HK-2 (cell line): ENCODE results near the gene ARFGAP1.

Experiments used
- DNase-seq: peaks from one replicate; pipeline ENCODE4 v3.0.0-alpha.2; 2018; ENCODE audit not compliant: unreplicated experiment

The ARFGAP1 gene

GRCh38 chr20:63277466-63278272, 5.1 kb downstream of the ARFGAP1 start:
- DNase-seq, result no peak

DNA sequence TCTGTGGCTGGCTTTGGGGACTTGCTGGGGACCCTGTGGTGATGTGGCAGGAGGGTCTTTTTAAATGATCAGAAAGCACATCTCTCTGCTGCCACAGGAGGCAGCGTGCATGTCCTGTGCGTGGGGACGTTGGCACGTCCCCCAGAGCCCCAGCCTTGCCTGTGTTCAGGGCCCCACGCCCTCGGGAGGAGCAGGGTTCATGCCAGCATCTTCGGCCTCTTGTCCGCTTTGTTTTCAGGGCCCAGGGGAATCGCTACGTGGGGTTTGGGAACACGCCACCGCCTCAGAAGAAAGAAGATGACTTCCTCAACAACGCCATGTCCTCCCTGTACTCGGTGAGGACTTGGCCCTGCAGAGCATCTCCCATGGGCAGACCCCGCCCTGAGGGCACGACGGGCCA, 6.0 kb downstream of the ARFGAP1 start:
- no peak for DNase-seq

- no peak for DNase-seq
Observed at GRCh38 chr20:63279931-63280330, 7.3 kb downstream of the ARFGAP1 start.

GRCh38 chr20:63280371-63280770, 7.8 kb downstream of the ARFGAP1 start:
- DNase-seq, result no peak

GRCh38 chr20:63280929-63281545, 8.4 kb downstream of the ARFGAP1 start:
- no peak for DNase-seq

GRCh38 chr20:63281742-63282665, 9.4 kb downstream of the ARFGAP1 start:
- no peak for DNase-seq

DNA sequence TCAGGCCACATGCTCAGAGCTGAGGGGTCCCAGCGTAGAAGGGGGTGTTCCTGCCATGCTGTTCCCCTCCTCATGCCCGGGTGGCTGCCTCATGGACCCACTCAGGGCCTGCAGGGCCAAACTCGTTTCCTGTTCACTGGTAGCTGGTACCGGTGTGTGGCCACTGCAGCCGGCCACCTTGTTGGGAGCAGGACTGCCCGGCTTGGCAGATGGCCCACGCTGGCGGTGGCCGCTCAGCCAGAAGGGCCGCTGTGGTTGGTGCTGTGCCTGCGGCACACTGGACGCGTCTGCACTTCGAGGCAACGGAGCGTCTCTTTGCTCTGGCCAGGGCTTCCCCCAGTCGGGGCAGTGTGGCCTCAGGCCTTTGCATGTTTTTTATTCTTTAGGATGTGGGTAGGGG, 10.3 kb downstream of the ARFGAP1 start:
- DNase-seq, result no peak

DNA sequence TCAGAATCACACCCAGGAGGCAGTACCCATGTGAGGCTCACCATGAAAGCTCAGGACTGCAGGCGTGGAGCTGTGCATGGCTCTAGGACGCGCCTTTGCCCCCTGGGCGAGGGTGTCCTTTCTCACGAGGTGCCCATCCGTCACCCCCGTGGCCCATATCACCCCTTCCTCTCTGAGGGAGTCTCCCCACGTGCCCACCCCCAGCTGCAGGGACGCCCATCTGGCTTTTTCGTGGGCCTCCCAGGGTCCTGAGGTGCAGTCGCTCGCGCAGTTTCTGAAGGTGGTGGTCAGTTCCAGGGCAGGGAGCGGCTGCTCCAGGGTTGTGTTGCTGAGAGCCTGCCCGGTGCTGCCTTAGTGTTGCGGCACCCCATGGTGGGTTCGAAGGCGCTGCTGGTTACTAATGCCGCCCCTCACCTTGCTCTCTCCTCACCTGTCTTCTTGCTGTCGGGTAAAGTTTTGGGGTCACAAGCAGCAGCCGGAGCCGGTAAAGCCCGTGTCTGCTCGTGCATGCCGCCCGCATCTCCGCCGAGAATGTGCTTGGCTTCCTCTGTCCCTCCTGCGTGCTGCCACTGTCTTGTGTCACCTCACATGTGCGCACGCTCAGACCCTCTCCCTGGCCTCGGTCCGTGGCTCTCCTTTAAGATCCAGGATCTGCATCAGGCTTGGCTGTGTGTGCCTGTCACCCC, 10.9 kb downstream of the ARFGAP1 start:
- DNase-seq, result no peak

GRCh38 chr20:63284083-63284440, 11.4 kb downstream of the ARFGAP1 start:
- no peak for DNase-seq

- DNase-seq, result no peak
Observed at GRCh38 chr20:63284544-63284949, 11.9 kb downstream of the ARFGAP1 start.

- DNase-seq, result no peak
Observed at GRCh38 chr20:63284981-63285524, 12.4 kb downstream of the ARFGAP1 start.

DNA sequence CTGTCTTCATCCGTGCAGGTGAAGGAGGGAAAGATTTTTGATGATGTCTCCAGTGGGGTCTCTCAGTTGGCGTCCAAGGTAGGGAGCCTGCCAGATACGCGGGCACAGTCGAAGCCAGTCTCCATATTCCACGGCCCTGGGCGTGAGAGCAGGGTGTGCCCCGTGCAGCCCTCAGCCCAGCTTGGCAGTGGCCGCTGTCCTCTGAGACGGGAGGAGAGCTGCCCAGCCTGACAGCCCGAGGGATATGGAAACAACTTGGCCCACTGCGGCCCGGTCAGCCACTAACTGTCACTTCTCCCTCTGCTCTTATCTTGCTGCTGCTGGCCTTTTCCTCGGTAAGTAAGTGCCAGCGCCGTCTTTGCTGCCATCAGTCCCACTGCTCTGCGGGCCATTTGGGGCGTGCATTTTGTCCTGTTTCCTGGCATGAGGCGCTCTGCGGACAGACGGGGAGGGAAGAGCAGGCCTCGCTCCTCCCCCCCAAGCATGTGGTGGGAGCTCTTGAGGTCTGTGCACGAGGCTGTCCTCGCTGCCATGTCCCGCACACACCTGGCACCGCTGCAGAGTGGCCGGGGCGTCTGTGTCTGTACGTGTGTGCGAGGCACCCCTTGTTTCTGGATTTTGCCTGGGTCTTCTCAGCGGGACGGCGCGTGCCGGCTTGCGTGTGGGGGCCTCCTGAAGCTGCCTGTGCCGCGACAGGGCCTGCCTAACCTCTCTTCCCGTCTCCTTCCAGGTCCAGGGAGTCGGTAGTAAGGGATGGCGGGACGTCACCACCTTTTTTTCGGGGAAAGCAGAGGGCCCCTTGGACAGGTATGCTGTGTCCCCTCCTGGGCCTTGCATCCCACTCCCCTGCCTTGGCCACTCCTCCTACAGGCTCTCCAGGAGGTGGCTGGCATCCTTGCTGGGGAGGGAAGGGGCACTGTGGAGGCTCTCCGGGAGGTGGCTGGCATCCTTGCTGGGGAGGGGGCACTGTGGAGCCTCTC, 13.3 kb downstream of the ARFGAP1 start:
- DNase-seq, result no peak

DNA sequence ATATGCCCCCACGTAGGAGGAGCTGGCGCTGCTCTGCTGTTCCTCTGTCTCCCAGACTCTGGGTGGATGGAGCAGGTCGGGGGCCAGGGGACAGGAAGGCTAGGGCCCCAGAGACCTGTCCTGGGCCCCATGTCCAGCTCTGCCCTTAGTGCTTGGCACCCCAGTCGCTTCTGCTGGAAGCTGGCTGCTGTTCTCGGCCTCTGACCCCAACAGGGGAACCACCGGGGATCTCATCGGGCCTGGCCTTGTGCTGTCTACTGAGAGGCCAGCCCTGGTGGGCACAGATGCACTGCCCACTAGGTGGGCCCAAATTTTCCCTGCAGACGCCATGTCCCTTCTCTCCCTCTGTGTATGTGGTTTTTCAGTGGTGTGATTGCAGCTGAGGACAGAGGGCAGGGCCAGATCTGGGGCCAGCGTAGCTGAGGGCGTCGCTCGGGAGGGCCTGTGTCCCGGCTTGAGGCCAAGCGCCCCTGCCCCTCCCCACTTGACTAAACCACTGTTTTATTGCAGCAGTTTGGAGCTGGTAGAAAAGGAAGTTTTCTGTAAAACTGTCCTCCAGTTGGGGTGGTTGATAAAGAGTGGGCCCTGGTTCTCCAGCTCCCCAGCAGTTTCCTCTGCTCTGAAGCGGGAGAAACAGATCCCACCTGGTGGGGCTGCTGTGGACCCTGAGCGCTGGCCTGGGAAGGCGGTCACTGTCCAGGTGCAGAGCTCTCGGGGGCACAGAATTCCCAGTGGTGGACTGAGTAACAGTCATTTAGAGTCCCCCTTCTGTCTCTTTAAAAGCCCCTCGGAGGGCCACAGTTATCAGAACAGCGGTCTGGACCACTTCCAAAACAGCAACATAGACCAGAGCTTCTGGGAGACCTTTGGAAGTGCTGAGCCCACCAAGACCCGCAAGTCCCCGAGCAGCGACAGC, 14.4 kb downstream of the ARFGAP1 start:
- DNase-seq, result no peak

DNA sequence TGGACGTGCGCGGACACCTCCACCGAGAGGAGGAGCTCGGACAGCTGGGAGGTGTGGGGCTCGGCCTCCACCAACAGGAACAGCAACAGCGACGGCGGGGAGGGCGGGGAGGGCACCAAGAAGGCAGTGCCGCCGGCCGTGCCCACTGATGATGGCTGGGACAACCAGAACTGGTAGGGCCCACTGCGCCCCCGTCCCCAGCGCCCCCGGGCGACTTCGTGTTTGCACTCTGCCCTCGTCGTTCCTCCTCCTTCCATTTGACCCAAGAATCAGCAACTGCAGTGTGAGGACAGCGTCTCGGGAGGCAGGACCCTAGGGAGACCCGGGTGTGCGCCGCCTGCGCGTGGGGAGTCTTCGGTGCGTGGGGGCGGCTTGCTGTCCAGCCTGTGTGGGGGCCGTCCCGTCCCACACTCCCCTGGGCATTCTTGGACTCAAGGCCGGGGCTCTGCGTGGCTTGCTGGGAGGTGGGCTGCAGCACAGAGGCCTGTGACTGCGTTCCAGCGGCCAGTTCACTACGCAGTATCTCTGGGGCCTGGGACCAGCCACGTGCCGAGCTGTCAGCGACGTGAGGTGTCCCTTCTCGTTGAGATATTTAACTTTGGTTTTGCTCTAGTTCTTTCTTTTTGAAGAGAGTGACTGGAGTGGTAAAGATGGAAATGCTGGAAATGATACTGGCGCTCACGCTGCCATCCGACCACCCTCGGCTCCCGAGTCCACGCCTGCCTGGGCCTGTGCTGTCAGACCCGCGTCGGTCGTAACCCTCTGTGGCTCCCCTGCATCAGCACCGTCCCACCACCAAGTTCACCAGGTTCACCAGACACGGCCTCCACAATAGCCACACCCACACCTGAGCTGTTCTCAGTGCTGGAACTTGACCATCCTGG, 15.3 kb downstream of the ARFGAP1 start:
- no peak for DNase-seq

DNA sequence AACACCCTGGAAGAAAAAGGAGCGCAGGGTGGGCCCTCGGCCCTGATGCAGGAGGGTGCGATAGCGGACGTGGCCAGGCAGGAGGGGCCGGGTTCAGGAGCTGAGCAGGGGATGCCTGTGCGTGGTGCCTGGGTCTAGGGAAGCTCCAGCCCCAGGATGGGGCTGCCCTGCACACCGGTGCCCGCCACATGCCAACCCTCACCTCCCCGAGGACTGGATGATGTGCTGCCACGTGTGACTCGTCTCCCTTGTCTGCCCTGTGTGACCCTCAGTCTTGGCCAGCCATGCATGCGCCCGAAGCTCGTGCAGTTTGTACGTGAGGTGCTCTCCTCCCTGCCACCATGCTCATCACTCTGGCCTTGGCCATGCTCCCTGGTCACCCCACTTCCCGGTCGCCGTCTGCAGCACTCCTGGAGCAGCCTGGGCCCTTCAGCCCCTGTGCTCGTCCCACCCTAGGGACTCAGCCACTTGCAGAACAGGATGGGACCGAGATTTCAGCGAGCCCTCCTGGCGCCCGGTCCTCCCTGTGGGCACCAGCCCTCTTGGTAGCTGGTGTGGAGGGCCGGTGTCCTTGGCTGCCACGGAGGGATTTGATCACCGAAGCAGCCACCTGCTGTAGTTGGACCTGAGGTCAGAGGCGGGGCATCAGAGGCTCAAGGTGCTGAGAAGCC, 16.1 kb downstream of the ARFGAP1 start:
- DNase-seq, result no peak

DNA sequence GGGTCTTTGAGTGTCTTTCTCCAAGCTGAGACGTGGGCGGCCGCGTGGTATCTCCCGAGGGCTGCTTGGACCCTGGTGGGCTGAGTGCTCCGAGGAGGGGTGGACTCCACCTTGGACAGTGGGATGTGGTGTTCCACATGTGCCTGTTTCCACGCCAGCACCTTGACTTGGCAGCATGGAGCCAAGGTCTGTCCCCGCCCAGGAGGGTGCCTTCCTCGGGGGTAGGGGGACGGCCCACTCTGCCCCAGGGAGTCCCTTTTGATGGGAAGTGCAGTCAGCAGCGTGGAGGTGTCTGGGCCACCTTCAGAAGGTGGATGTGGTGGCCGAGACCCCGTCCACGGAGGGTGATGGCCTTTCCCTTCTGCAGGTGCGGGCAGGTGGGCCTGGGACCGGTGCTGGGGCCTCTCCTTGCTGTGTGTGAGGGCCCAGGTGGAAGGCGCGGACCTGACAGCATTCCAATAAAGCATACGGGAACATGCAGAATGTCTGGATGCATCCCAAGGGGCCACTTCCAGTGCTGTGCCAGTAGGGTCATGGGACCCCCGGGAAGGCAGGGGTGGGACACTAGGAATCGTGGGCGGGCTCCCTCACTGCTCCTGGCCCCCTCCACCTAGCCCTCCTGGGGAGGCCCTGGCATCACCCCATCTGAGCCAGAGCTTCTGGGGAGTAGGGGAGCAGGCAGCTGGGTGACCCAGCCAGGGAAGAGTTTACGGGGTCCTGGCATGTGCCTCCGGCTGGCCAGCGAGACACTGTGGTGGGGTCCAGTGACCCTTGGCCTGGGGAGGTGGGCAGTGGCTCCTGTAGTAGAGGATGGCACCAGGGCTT, 16.9 kb downstream of the ARFGAP1 start:
- DNase-seq, result no peak

DNA sequence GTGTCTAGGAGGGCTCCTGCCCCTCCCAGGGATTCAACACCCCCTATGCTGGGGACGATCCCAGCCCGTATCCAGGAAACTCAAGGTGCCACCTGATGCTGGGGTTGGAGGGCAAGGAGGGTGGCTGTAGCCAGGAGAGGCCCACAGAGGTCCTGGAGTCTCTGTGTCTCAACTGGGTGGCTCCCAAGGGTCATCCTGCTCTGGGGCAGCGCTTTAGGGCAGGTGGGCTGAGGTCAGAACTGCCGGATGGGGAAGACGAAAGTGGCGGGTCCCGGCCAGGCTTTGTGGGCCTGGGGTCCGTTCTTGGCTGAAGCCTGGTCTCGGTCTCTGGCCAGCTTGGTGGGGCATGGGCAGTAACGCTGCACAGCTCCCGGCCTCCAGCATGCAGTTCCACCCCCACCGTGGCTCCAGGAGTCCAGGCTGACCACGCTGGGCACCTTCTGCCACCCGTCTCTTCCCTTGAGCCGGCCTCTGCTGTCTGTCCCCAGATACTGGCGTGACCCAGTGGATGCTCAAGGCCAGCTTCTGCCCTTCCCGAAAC, 17.6 kb downstream of the ARFGAP1 start:
- no peak for DNase-seq
